Amniotic epithelial cell (primary cell): ENCODE results near the gene EIF2B2.
"Not testable (repeated sequence)": the region's sequence is repeated elsewhere in the genome, so short reads cannot be mapped to it uniquely, and the experiment has no call there.

Experiments used
- DNase-seq: peaks from one replicate; pipeline ENCODE4 v3.0.0-alpha.2; 2010; ENCODE audit warnings: low read depth

The EIF2B2 gene

DNA sequence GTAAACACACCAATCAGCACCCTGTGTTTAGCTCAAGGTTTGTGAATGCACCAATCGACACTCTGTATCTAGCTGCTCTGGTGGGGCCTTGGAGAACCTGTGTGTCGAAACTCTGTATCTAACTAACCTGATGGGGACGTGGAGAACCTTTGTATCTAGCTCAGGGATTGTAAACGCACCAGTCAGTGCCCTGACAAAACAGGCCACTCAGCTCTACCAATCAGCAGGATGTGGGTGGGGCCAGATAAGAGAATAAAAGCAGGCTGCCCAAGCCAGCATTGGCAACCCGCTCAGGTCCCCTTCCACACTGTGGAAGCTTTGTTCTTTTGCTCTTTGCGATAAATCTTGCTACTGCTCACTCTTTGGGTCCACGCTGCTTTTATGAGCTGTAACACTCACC, 6.9 kb upstream of the EIF2B2 start:
- not testable (repeated sequence) for DNase-seq

DNA sequence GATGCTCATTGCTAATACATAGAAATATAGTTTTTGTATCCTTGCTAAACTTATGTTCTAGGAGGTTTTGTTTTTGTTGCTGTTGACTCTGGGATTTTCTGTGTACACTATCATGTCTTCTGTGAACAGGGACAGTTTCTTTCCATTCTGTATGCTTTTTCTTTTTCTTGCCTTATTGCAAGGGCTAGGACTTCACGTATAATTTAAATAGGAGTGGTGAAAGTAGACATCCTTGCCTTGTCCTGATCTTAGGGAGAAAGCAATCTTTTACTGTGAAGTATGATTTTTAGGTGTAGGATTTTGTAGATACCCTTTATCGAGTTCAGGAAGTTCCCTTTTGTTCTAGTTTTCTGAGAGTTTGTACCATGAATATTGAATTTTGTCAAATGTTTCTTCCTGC, 1.5 kb upstream of the EIF2B2 start:
- no peak for DNase-seq

DNA sequence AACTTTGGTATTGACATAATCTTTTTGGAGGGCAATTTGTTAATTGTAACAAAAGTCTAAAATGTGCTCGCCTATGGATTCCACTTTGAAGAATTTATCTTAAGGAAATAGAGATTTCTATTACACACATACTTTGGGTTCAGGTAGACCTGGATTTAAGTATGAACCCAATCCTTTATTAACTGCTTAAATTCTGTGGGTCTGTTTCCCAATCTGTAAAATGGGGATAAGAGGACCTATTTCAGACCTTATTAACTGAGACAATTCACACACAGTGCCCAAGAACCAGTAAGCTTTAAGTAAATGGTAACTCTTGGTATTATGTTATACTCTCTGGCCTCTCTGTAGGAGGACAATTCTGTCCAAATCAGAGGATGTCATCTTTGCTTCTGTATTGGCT, 822 bp upstream of the EIF2B2 start:
- no peak for DNase-seq

DNA sequence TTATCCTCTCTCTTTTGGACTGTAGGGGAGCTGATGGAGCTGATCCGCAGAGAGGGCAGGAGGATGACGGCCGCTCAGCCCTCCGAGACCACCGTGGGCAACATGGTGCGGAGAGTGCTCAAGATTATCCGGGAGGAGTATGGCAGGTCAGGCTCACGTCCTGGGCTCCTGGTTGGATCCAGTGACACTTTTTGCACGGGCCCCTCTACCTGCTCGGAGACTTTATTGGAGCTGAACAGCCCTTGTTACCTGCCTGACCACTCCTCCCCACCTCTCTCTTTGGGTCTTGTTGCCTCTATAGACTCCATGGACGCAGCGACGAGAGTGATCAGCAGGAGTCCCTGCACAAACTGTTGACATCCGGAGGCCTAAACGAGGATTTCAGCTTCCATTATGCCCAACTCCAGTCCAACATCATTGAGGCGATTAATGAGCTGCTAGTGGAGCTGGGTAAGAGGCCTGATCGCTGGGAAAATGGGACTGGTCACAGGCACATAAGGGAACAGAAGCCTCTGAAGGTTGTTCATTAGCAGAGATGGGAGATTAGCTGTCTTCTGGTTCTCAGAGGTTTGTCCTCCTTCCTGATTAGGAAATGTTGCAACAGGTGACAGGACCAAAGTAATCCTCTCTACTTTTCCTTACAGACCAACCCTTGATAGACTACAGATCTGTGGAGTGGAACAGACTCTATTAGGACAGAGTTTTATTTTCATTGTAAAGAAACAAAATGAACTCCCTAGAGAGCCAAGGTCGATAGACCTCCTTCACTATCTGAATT, 718 bp downstream of the EIF2B2 start:
- no peak for DNase-seq

DNA sequence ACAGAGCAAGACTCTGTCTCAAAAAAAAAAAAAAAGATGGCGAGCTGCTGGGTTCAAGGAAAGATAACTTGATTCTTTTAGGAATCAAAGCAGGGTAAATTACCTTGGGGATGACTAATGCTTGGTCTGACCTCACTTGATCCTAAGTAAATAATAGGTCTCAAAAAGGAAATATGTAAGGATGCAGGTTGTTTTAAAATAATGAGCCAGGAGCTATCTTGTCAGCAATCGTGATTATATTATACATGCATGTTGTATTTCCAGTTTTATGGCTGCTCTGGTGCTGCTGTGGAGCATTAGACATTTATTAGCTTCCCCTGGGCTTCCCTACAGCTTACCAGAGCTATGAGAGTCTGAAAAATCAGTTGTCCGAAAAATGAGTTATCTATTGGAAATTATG, 2.6 kb downstream of the EIF2B2 start:
- no peak for DNase-seq

DNA sequence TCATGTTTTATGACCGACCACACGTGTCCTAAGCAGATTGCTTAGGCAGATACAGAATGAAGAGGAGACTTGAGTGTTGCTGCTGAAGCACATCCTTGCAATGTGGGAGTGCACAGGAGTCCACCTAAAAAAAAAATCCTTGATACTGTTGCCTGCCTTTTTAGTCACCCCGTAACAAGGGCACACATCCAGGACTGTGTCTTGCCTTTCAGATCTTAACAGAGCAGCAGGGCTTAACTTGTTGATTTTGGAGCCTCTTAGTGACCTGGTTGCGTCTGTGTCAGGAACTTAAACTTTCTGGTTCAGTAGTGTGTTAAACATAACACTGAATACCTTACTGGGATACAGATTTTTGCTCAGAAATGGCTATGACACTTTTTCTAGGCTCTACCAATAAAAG, 6.5 kb downstream of the EIF2B2 start:
- no peak for DNase-seq

DNA sequence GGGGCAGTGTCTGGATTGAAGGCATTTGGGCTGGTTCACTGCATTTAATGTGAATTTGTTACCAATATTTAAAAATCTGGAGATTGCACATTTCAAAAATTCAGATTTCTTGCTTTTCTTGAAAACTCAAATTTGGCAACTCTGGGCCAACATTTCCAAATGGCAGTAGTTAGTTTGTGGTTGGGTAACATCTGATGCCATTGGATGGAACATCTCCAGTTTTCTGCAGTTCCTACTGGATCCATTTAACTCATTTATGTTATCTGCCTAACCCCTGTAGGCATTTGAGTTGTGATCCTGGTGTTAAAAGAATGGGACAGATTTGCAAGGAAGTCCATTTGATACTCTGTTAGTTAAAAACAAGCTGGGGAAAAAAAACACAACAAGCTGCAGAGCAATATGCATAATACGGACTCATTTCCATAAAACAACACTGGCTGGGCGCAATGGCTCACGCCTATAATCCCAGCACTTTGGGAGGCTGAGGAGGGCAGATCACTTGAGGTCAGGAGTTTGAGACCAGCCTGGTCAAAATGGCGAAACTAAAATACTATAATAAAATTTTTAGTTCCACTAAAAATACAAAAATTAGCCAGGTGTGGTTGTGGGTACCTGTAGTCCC, 7.9 kb downstream of the EIF2B2 start:
- DNase-seq: peak; percentile 40

DNA sequence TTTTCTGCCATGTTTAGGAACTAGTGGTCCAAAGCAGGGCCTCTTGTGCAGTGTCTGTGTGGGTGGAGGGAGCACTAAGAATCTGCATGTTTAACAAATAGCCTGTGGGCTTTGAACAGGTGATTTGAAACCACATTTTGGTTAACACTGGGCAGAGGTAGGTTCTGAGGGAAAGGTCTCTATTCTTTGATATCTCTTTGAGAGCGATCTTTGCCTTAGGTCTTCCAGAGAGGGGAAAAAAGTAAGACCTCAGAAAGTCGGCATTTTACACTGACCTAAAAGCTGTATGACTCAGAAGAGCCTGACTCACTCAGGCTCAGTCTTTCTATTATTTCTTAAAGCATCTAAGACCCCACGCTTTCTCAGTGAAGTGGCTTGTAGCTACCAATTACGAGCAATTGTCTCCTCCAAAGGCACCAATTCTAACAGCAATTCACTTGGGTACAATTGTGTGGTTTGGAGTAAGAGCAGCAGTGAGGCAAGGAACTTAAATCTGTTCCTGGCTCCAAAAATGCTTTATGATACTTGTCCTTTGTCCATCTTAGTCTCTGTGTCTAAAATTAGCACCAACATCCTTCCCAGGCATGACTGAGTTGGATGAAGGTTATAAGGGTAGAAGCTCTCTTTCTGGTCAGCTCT, 8.8 kb downstream of the EIF2B2 start:
- peak; percentile 67 for DNase-seq

DNA sequence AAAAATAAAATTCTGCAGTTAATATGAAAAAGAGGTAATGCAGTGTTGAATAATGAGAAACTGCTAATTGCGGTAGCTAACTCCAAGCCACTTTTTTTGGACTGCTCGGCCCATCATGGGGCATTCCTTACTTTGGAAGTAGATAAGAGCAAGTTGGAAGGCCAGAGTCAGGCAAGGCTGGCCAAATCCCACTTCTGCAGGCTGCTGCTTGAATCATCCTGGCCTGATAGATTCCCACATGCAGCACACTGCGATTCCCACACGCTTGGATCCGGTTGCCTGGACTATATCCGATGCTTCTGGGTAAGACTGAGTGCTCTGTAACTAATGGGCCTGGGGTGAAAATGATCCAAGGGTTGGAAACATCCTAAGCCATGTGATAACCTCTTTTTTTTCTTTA, 10.6 kb downstream of the EIF2B2 start:
- DNase-seq: no peak

DNA sequence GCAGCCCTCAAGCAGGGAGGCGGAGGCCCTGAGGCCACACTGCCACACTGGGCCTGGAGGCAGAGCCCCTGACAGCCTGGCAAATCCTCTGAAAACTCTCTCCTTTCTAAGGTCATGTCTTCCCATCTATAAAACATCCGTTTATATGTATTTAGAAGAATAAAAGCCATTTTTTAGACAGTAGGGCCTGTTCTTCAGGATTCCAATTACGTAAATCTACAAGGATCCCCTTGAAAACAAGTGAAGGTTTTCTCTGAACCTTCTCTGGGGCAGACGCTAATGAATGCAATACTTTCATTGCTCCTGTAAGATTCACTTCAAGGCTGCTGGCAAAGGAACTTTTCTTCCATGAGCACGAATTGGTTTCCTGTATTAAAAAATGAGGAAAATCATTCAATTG, 12.8 kb downstream of the EIF2B2 start:
- no peak for DNase-seq

DNA sequence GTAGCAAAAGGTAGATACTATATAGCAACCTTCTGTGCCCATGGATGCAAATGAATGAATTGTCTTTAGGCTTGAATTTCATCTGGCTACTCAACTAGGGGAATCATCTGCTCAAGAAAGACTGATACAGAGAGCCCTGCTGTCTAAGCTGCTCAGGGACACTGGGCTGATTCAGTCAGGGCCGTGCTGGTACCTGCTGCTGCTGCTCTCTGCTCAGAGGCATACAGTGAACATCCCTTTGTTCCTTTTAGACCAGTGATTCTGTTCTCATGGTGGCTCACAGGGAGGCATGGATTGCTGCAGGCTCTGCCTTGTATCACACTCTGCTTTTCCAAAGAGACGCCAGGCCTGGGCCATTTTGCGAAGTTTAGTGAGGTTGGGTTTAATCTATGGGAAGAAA, 14.1 kb downstream of the EIF2B2 start:
- no peak for DNase-seq

DNA sequence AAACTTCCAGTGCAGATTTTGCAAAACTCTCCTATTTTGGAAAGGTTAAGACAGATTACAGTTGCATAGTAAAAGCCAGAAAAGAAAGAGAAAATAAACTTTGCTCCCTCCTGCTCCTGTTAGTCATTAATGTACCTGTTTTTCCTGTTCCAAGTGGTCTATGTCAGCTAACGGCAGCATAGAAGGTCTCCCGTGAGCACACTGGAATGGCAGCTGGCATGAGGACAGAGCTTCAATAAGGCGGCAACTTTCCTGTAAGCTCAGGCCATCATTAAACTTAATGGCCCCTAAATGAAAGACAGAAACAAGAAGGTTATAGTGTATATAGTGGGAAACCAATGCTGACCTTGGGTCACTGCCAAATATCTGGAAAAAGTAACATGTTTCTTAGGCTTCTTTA, 16.0 kb downstream of the EIF2B2 start:
- no peak for DNase-seq

DNA sequence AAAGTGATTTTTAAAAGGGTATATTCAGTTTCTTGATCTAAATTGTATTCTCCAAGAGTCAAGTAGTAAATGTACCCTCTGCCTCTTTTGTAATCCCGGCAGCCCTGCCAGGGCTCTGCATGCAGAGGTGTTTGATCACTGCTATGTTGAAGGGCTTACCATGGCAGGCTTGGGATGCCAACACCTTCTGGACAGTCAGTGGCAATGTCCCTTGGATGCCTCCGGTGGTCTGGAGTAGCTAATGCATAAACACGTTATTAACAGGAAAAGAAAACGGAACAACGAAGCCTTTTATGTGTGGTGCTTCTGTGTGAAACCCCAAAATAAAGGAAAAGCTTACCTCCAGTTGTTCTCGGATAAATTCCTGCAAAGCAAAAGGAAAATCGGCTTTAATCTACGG, 19.9 kb downstream of the EIF2B2 start:
- DNase-seq: no peak

DNA sequence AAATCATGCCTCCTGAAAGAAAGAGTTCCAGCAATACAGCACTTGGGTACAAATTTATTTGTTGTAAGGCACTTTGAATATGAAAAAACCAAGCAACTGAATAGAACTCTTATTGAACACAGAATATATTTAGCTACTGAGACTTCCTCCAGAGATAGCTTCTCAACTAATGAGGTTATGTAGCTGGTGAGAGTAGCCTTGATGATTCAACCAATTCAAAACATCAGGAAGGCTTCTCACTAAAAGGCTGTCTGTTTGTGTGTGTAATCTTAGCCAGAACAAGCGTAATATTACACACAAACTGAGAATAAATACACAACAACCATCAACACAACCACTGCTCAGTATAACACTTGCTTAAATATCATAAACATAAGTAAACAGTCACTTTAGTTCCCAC, 20.4 kb downstream of the EIF2B2 start:
- DNase-seq: no peak

DNA sequence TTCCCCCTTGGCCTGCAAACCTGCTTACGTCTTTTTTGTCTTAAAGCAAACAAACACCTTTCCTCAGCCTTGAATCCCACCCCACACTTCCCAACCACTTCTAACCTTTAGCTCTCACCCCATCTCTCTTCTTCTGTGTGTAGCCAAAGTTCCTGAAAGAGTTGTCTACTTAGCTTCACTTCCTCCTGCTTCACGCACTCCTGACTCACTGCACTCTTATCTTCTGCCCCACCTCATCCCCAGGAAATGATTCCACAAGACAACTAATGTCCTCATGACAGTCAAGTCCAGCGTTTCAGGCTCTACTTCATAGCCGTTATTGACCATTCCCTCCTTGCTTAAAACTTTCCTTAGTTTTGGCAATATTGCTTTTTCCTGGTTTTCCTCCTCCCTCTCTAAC, 22.4 kb downstream of the EIF2B2 start:
- peak; percentile 71 for DNase-seq

DNA sequence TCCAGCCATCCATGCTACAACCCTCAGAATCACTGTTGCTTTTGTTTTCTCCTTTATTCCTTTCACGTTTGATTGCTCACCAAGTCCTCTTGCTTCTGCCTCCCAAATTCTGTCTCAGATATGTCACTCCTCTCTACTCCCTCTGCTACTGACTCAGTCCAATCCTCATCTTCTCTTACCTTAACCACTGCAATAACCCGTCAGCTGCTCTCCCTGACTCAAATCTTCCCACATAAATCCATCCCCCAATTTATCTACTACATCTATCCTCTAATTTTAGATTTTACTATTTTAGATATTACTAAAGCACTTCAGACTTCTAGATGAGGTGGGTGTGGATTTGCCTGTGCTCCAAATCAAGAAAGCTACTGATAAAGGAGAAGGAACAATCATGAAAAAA, 23.2 kb downstream of the EIF2B2 start:
- no peak for DNase-seq

DNA sequence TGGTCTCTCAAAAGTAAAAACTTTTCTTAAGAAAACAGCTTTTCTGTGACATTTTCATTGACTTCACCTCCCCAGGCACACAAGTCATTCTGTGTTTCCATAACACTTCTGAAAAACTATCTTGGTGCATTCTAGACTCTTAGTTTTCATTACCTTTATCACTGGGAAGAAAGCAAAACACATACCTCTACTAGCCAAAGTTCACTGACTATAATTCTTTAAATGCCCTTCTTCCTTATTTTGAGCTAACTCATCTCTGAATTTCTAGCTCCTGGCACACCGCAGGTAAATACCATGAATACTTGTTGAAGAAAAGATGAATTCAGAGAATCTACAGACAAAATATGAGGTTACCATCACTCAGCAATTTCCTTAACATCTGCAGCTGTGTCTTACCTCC, 27.4 kb downstream of the EIF2B2 start:
- no peak for DNase-seq

DNA sequence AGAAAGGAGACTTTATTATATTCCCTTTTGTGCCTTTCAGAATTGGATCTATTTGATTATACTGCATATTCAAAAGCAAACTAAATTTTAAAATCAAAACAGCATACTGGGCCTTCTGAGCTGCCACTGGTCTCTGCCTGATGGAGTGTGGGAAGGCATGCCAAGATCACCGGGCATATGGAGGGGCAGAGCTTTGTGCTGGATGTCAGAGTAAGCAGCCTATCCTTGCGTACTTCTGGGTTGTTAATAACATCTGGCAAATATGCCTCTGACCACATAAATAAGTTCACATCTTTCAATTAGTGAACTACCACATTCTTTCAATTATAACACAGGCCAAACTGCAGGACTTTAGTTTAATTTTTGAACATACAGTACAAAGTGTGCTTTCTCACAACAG, 30.2 kb downstream of the EIF2B2 start:
- DNase-seq: no peak

DNA sequence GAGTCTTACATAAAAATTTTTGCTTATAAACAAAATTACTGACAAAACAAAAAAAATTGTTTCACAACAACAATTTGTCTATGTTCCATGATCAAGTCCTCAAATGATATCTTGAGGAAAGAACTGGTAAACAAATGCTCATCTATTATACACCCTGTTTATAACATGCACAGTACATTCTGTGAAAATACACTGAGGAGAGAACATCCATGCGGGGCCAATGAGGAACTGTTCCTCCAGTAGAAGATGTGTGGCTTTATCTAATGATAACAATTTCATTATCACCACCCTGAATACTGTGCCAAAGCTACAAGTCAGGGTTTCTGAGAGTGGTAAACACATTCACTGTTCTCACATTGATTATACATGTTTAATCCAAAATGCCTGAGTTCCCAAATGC, 37.8 kb downstream of the EIF2B2 start:
- no peak for DNase-seq

DNA sequence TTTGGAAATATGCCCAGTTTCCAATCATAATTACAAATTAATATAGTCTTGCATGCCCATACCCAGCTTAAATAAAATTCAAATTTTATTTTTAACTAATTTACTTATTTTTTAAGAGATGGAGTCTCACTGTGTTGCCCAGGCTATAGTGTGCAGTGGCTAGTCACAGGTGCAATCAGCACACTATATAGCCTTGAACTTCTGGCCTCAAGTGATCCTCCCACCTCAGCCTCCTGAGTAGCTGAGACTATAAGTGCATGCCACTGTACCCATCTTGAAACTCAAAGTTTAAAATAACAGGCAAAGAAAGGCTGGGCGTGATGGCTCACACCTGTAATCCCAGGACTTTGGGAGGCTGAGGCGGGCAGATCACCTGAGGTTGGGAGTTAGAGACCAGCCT, 38.2 kb downstream of the EIF2B2 start:
- no peak for DNase-seq

DNA sequence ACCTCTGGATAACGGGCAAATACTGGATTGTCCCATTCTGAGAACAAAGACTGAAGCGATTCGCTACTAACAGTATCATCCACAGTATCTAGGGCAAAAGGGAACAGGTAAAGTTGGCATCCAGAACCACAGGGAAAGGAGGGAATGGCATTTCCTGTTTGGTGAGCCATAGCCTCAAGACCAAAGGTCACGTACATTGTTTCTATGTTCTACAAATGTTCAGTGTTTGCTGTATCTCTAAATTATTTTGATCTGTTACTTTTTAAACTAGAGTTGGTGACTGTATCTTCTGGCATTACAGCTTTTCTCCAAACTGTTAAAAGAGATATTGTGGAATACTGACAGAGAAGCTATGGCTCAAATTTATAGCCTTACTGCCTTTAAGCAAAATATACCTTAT, 38.9 kb downstream of the EIF2B2 start:
- peak; percentile 41 for DNase-seq

DNA sequence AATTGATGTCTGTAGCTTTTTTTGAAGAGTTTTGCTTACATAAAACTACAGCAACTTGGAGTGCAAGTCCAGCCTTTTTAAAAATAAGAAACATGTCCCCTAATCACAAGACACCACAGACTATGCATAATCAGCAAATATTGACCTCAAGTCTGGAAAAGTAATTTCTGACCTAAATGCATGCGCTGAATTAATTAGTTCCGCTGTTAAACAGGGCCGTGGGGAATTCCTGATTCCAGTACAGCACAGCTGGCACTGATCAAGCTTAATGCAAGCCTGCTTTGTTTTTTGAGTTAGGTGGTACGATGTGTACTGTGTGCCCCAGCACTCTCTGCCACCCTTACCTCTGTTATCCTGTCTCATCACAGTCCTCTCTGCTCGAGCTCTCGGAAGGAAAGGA, 39.3 kb downstream of the EIF2B2 start:
- no peak for DNase-seq

DNA sequence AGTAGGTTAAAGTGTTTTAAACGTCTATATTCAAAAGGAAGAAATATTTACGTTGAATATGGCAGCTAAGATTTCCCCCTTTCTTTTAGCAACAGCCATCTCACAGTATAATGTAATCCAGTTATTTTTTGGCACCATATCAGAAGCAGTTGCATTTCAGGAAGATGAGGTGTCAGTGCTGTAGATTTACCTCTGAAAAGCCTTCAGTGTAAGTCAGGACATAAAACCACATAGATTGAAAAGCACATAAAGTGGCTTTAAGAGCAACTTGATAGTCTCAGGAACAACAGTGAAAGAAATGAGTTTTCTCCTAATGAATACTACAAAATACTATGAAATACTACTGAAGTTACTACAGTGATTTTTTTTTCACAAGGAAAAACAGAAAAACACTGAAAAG, 41.6 kb downstream of the EIF2B2 start:
- peak; percentile 86 for DNase-seq

DNA sequence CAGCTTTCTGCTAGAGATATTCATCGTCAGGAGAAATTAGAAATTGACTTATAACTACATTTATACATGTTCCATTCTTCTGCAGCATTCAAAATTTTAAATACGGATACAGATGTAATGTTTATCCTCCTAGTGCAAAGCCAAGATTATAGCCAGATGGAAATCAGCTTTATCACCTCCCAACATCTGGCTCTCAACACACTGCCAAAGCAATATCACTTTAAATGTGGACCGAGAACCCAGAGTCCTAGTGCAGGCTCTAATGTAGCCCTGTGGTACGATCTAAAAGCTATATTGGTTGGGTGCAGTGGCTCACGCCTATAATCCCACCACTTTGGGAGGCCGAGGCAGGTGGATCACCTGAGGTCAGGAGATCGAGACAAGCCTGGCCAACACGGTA, 42.0 kb downstream of the EIF2B2 start:
- no peak for DNase-seq
